Stimulated activated CD8-positive, alpha-beta memory T cell treated with anti-CD3 and anti-CD28 coated beads, Interleukin-15, amount 100 ng/mL, for 1 hour (primary cell): Measurements from ENCODE around the gene SERINC1.

Experiments
- DNase-seq: peaks from one replicate; pipeline ENCODE4 v3.0.0-alpha.2; 2020; ENCODE audit warnings: low read depth

SERINC1 gene

GRCh38 chr6:122393351-122393896 lies 78.2 kb downstream of the SERINC1 start:
- no peak for DNase-seq
